GM23338 (cell line): ENCODE measurements around the gene POU6F1.

ENCODE experiments used
- CREB1 ChIP-seq: fragments of 250-450 bp; sonication (Bioruptor Pico); IDR thresholded peaks from 2 replicates; pipeline ENCODE4 v1.5.0; 2020; ENCODE audit warnings: low read depth, mild to moderate bottlenecking, moderate library complexity
- EZH2 ChIP-seq: fragments of 200-600 bp; sonication (generic); IDR thresholded peaks from one replicate; pipeline ENCODE4 v1.8.0; 2017; ENCODE audit warnings: antibody characterized with exemption, mild to moderate bottlenecking, low read depth; ENCODE audit not compliant: unreplicated experiment
- JUNB ChIP-seq: IDR thresholded peaks from one replicate; pipeline ENCODE4 v1.6.1; 2016; ENCODE audit warnings: antibody characterized with exemption; ENCODE audit not compliant: unreplicated experiment
- POLR2AphosphoS5 ChIP-seq: IDR thresholded peaks from 2 replicates; pipeline ENCODE4 v1.6.1; 2016; ENCODE audit warnings: antibody characterized with exemption, low read depth
- TF ChIP-seq, protein P1 (sequence below), 2 experiments: fragments of 200-600 bp in 1 of 2; sonication (generic) in 1 of 2; conservative IDR thresholded peaks; 2 replicates each; pipeline versions ENCODE4 v1.5.1 to v1.6.1; 2016 to 2017; ENCODE audit warnings: antibody characterized with exemption in 2 of 2, low read depth in 2 of 2, mild to moderate bottlenecking in 2 of 2, moderate library complexity in 1 of 2
- TF ChIP-seq, protein P2 (sequence below): fragments of 250-450 bp; sonication (Bioruptor Pico); IDR thresholded peaks from 2 replicates; pipeline ENCODE4 v1.5.0; 2020; ENCODE audit warnings: mild to moderate bottlenecking, moderate library complexity

DNA sequence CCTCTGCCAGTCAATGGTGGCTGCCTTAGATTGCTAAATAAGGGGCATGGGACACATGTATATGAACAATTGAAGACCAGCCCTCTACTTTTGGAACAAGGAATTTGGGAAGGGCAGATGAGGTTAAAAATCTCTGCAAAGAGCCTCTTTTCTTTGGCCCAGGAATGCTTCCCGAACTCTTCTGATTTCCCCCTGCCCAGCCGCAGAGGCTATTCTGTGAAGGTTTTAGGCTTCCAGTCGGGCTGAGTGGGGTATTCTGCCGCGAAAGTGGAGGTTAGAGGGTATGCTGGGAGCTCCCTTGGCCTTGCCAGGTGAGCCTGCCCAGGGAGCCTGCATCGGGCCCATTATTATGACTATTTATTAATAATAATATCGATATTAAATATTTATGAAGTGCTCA, 1.2 kb downstream of the POU6F1 start:
- TF ChIP-seq, protein P1, sequence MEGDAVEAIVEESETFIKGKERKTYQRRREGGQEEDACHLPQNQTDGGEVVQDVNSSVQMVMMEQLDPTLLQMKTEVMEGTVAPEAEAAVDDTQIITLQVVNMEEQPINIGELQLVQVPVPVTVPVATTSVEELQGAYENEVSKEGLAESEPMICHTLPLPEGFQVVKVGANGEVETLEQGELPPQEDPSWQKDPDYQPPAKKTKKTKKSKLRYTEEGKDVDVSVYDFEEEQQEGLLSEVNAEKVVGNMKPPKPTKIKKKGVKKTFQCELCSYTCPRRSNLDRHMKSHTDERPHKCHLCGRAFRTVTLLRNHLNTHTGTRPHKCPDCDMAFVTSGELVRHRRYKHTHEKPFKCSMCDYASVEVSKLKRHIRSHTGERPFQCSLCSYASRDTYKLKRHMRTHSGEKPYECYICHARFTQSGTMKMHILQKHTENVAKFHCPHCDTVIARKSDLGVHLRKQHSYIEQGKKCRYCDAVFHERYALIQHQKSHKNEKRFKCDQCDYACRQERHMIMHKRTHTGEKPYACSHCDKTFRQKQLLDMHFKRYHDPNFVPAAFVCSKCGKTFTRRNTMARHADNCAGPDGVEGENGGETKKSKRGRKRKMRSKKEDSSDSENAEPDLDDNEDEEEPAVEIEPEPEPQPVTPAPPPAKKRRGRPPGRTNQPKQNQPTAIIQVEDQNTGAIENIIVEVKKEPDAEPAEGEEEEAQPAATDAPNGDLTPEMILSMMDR (conservative IDR thresholded peaks at IDR 0.05; ENCODE audit: low read depth in 2 of 2) = no peak
- TF ChIP-seq, protein P2, sequence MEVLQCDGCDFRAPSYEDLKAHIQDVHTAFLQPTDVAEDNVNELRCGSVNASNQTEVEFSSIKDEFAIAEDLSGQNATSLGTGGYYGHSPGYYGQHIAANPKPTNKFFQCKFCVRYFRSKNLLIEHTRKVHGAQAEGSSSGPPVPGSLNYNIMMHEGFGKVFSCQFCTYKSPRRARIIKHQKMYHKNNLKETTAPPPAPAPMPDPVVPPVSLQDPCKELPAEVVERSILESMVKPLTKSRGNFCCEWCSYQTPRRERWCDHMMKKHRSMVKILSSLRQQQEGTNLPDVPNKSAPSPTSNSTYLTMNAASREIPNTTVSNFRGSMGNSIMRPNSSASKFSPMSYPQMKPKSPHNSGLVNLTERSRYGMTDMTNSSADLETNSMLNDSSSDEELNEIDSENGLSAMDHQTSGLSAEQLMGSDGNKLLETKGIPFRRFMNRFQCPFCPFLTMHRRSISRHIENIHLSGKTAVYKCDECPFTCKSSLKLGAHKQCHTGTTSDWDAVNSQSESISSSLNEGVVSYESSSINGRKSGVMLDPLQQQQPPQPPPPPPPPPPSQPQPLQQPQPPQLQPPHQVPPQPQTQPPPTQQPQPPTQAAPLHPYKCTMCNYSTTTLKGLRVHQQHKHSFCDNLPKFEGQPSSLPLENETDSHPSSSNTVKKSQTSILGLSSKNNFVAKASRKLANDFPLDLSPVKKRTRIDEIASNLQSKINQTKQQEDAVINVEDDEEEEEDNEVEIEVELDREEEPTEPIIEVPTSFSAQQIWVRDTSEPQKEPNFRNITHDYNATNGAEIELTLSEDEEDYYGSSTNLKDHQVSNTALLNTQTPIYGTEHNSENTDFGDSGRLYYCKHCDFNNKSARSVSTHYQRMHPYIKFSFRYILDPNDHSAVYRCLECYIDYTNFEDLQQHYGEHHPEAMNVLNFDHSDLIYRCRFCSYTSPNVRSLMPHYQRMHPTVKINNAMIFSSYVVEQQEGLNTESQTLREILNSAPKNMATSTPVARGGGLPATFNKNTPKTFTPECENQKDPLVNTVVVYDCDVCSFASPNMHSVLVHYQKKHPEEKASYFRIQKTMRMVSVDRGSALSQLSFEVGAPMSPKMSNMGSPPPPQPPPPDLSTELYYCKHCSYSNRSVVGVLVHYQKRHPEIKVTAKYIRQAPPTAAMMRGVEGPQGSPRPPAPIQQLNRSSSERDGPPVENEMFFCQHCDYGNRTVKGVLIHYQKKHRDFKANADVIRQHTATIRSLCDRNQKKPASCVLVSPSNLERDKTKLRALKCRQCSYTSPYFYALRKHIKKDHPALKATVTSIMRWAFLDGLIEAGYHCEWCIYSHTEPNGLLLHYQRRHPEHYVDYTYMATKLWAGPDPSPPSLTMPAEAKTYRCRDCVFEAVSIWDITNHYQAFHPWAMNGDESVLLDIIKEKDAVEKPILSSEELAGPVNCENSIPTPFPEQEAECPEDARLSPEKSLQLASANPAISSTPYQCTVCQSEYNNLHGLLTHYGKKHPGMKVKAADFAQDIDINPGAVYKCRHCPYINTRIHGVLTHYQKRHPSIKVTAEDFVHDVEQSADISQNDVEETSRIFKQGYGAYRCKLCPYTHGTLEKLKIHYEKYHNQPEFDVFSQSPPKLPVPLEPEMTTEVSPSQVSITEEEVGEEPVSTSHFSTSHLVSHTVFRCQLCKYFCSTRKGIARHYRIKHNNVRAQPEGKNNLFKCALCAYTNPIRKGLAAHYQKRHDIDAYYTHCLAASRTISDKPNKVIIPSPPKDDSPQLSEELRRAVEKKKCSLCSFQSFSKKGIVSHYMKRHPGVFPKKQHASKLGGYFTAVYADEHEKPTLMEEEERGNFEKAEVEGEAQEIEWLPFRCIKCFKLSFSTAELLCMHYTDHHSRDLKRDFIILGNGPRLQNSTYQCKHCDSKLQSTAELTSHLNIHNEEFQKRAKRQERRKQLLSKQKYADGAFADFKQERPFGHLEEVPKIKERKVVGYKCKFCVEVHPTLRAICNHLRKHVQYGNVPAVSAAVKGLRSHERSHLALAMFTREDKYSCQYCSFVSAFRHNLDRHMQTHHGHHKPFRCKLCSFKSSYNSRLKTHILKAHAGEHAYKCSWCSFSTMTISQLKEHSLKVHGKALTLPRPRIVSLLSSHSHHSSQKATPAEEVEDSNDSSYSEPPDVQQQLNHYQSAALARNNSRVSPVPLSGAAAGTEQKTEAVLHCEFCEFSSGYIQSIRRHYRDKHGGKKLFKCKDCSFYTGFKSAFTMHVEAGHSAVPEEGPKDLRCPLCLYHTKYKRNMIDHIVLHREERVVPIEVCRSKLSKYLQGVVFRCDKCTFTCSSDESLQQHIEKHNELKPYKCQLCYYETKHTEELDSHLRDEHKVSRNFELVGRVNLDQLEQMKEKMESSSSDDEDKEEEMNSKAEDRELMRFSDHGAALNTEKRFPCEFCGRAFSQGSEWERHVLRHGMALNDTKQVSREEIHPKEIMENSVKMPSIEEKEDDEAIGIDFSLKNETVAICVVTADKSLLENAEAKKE = no peak
- no peak for TF ChIP-seq POLR2AphosphoS5
- TF ChIP-seq EZH2 = no peak
- TF ChIP-seq CREB1 (CRISPR knock-in tag) = no peak
- no peak for TF ChIP-seq JUNB
